WTC11 (cell line): ENCODE data around the gene LARGE1. TPM values are rescaled to one million over a fixed set of nuclear protein-coding genes. Genes with fewer than 3 reads are reported as not detected.

Source experiments
- ATAC-seq: fragments of 200-7000 bp; cut with Tn5 transposase; 2 replicates; pipeline ENCODE4 v1.10.0; 2021; ENCODE audit warnings: mild to moderate bottlenecking, moderate library complexity
- CTCF ChIA-PET: fragments of 300-600 bp; sonication (Branson Sonifier 250); formaldehyde crosslinking; loops from one replicate; lab custom pipeline; 2021; ENCODE audit warnings: antibody characterized with exemption; lab: Charles Lee
- POLR2A ChIA-PET: fragments of 350-600 bp; sonication (Branson Sonifier 250); formaldehyde crosslinking; loops from one replicate; lab custom pipeline; 2021; ENCODE audit warnings: antibody characterized with exemption; lab: Charles Lee
- DNase-seq: peaks from one replicate; pipeline ENCODE4 v3.0.0; 2021; ENCODE audit warnings: low spot score
- H3K27ac Mint-ChIP-seq: 2 replicates; pipeline ENCODE4 v1.8.0; 2021; ENCODE audit warnings: mixed read lengths
- H3K27me3 Mint-ChIP-seq: 2 replicates; pipeline ENCODE4 v1.8.0; 2021; ENCODE audit warnings: low read depth, mild to moderate bottlenecking, moderate library complexity, mixed read lengths
- H3K36me3 Mint-ChIP-seq: 2 replicates; pipeline ENCODE4 v1.8.0; 2021; ENCODE audit warnings: mixed read lengths
- H3K4me1 Mint-ChIP-seq: 2 replicates; pipeline ENCODE4 v1.8.0; 2022; ENCODE audit warnings: mixed read lengths
- H3K4me3 Mint-ChIP-seq: 2 replicates; pipeline ENCODE4 v1.8.0; 2021; ENCODE audit warnings: mild to moderate bottlenecking, moderate library complexity, mixed read lengths
- H3K9me3 Mint-ChIP-seq: 2 replicates; pipeline ENCODE4 v1.8.0; 2021; ENCODE audit warnings: mixed read lengths
- ELF4 ChIP-seq: sonication (generic); formaldehyde crosslinking; IDR thresholded peaks from 2 replicates; pipeline ENCODE4 v1.8.1; 2022; ENCODE audit warnings: low read depth, mild to moderate bottlenecking, moderate library complexity, missing genetic modification reagents
- FOXK1 ChIP-seq: sonication (generic); formaldehyde crosslinking; IDR thresholded peaks from 2 replicates; pipeline ENCODE4 v1.8.0; 2022; ENCODE audit warnings: mild to moderate bottlenecking, moderate library complexity, missing genetic modification reagents
- FOXP1 ChIP-seq: sonication (generic); formaldehyde crosslinking; IDR thresholded peaks from 2 replicates; pipeline ENCODE4 v1.8.0; 2022; ENCODE audit warnings: missing genetic modification reagents, mild to moderate bottlenecking, moderate library complexity, borderline replicate concordance
- JUN ChIP-seq: sonication (generic); formaldehyde crosslinking; IDR thresholded peaks from 2 replicates; pipeline ENCODE4 v1.8.0; 2023; ENCODE audit warnings: mild to moderate bottlenecking, missing genetic modification reagents
- KAT7 ChIP-seq: sonication (generic); formaldehyde crosslinking; IDR thresholded peaks from 2 replicates; pipeline ENCODE4 v1.8.1; 2023; ENCODE audit warnings: missing genetic modification reagents, mild to moderate bottlenecking, borderline replicate concordance
- NFYB ChIP-seq: sonication (generic); formaldehyde crosslinking; conservative IDR thresholded peaks from 2 replicates; pipeline ENCODE4 v1.8.0; 2022; ENCODE audit warnings: low read depth, missing genetic modification reagents
- OVOL2 ChIP-seq: fragments of 250-450 bp; sonication (Bioruptor Pico); IDR thresholded peaks from 2 replicates; pipeline ENCODE4 v1.9.0; 2021; ENCODE audit warnings: mild to moderate bottlenecking, borderline replicate concordance
- PRDM15 ChIP-seq: sonication (generic); formaldehyde crosslinking; IDR thresholded peaks from 2 replicates; pipeline ENCODE4 v1.8.0; 2022; ENCODE audit warnings: missing genetic modification reagents
- PREB ChIP-seq: sonication (generic); formaldehyde crosslinking; IDR thresholded peaks from 2 replicates; pipeline ENCODE4 v1.8.1; 2022; ENCODE audit warnings: mild to moderate bottlenecking, missing genetic modification reagents, moderate library complexity, borderline replicate concordance
- SMAD4 ChIP-seq: sonication (generic); formaldehyde crosslinking; IDR thresholded peaks from 2 replicates; pipeline ENCODE4 v1.8.0; 2022; ENCODE audit warnings: mild to moderate bottlenecking, missing genetic modification reagents
- SOX15 ChIP-seq: fragments of 250-450 bp; sonication (Bioruptor Pico); IDR thresholded peaks from 2 replicates; pipeline ENCODE4 v1.9.0; 2021; ENCODE audit warnings: mild to moderate bottlenecking
- ZNF121 ChIP-seq: sonication (generic); formaldehyde crosslinking; IDR thresholded peaks from 2 replicates; pipeline ENCODE4 v1.8.0; 2023; ENCODE audit warnings: missing genetic modification reagents
- ZNF232 ChIP-seq: sonication (generic); formaldehyde crosslinking; IDR thresholded peaks from 2 replicates; pipeline ENCODE4 v1.8.0; 2022; ENCODE audit warnings: mild to moderate bottlenecking, missing genetic modification reagents
- ZNF263 ChIP-seq: sonication (generic); formaldehyde crosslinking; IDR thresholded peaks from 2 replicates; pipeline ENCODE4 v1.8.1; 2022; ENCODE audit warnings: low read depth, mild to moderate bottlenecking, moderate library complexity, missing genetic modification reagents
- ZNF317 ChIP-seq: sonication (generic); formaldehyde crosslinking; IDR thresholded peaks from 2 replicates; pipeline ENCODE4 v1.8.1; 2023; ENCODE audit warnings: low read depth, mild to moderate bottlenecking, moderate library complexity, missing genetic modification reagents, borderline replicate concordance
- ZNF396 ChIP-seq: fragments of 250-450 bp; sonication (Bioruptor Pico); IDR thresholded peaks from 2 replicates; pipeline ENCODE4 v1.8.0; 2021; ENCODE audit warnings: mild to moderate bottlenecking, moderate library complexity, borderline replicate concordance
- total RNA-seq: library from RNA; stranded (reverse); gene quantifications from 3 replicates; pipeline ENCODE4 v1.2.3, GENCODE V29; 2021
- TF ChIP-seq, protein P1 (sequence below): sonication (generic); formaldehyde crosslinking; IDR thresholded peaks from 2 replicates; pipeline ENCODE4 v1.8.0; 2022; ENCODE audit warnings: mild to moderate bottlenecking, missing genetic modification reagents
- TF ChIP-seq, protein P2 (sequence below): sonication (generic); formaldehyde crosslinking; IDR thresholded peaks from 2 replicates; pipeline ENCODE4 v1.8.1; 2023; ENCODE audit warnings: mild to moderate bottlenecking, missing genetic modification reagents

LARGE1 gene
- total RNA-seq, 1 experiment from 2014 or later, result 72.6 TPM

- no peak for TF ChIP-seq ELF4 (CRISPR knock-in tag)
- no peak for TF ChIP-seq SMAD4 (CRISPR knock-in tag)
- no peak for TF ChIP-seq ZNF317 (CRISPR knock-in tag)
- no peak for TF ChIP-seq KAT7 (CRISPR knock-in tag)
- no peak for TF ChIP-seq OVOL2 (CRISPR knock-in tag)
- TF ChIP-seq, protein P1, sequence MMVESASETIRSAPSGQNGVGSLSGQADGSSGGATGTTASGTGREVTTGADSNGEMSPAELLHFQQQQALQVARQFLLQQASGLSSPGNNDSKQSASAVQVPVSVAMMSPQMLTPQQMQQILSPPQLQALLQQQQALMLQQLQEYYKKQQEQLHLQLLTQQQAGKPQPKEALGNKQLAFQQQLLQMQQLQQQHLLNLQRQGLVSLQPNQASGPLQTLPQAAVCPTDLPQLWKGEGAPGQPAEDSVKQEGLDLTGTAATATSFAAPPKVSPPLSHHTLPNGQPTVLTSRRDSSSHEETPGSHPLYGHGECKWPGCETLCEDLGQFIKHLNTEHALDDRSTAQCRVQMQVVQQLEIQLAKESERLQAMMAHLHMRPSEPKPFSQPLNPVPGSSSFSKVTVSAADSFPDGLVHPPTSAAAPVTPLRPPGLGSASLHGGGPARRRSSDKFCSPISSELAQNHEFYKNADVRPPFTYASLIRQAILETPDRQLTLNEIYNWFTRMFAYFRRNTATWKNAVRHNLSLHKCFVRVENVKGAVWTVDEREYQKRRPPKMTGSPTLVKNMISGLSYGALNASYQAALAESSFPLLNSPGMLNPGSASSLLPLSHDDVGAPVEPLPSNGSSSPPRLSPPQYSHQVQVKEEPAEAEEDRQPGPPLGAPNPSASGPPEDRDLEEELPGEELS (CRISPR knock-in tag), result no peak
- no peak for TF ChIP-seq ZNF263 (CRISPR knock-in tag)
Measured at GRCh38 chr22:33326540-33327295, 593.6 kb downstream of the LARGE1 start (continued).

DNA sequence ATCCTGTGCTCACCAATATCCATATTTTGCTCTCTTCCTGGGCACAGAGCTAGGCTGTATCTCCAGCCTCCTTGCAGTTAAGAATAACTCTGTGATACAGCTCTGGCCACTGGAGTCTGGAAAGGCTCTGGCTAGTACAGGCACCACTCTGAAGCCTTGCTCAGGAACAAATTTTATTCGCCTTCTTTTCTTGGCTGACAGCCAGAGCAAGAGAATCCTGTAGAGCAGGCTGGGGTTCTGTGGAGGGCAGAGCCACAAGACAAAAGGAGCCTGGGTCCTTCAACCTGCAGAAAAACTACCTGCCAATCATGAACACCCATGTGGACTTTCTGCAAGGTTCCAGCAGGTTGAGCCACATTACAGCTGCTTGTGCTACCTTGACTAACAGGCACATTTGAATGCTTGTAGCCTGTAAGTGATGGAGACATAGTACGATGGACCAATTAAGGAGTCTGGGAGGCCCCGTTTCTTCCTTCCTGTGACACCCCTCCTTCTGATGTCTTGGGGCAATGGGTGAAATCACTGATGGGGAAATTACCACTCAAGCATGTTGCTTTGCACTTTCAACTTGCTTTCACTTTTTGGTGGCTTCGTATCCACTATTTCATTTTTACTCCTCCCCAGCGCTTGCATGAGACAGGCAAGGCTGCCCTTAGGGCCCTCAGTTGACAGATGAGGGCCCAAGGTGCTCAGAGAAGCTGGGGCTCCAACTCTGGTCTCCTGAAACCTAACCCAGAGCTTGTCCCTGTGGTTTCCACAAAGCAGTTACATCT, 594.9 kb downstream of the LARGE1 start:
- no peaks in the 10 kb centered on the region for H3K36me3 Mint-ChIP-seq
- CTCF ChIA-PET, result no interaction called here
- H3K27ac Mint-ChIP-seq, result no peak overlapping the region

More for the DNA sequence above, 594.9 kb downstream of the LARGE1 start:
- Mint-ChIP-seq H3K27me3 (no peaks in the 10 kb centered on the region), H3K9me3 (no peaks in the 10 kb centered on the region), H3K4me1 (peaks cover 5% of the 10 kb centered on the region), H3K4me3 (no peak overlapping the region)
- ATAC-seq (no peak), DNase-seq (no peak)
- POLR2A ChIA-PET, result no interaction called here
- TF ChIP-seq FOXK1 (CRISPR knock-in tag), result no peak
- TF ChIP-seq, protein P2, sequence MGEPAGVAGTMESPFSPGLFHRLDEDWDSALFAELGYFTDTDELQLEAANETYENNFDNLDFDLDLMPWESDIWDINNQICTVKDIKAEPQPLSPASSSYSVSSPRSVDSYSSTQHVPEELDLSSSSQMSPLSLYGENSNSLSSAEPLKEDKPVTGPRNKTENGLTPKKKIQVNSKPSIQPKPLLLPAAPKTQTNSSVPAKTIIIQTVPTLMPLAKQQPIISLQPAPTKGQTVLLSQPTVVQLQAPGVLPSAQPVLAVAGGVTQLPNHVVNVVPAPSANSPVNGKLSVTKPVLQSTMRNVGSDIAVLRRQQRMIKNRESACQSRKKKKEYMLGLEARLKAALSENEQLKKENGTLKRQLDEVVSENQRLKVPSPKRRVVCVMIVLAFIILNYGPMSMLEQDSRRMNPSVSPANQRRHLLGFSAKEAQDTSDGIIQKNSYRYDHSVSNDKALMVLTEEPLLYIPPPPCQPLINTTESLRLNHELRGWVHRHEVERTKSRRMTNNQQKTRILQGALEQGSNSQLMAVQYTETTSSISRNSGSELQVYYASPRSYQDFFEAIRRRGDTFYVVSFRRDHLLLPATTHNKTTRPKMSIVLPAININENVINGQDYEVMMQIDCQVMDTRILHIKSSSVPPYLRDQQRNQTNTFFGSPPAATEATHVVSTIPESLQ (CRISPR knock-in tag), result no peak
- TF ChIP-seq ZNF396 (CRISPR knock-in tag), result no peak
- no peak for TF ChIP-seq ZNF232 (CRISPR knock-in tag)
- no peak for TF ChIP-seq FOXP1
- TF ChIP-seq JUN (CRISPR knock-in tag), result no peak
- no peak for TF ChIP-seq NFYB (CRISPR knock-in tag)
- no peak for TF ChIP-seq ELF4 (CRISPR knock-in tag)
- TF ChIP-seq ZNF121 (CRISPR knock-in tag), result no peak
- TF ChIP-seq, protein P1 (CRISPR knock-in tag), result no peak
- no peak for TF ChIP-seq SOX15 (CRISPR knock-in tag)
- no peak for TF ChIP-seq PREB (CRISPR knock-in tag)
- no peak for TF ChIP-seq PRDM15 (CRISPR knock-in tag)
- no peak for TF ChIP-seq KAT7 (CRISPR knock-in tag)
